ENCODE data around the gene F7.

F7 gene

GRCh38 chr13:113064000-113064533 is 41.5 kb upstream of the F7 start:
- no peaks in the 10 kb centered on the region for H3K9me3 ChIP-seq (ENCODE audit: control insufficient read depth, low read length)
- H3K4me3 ChIP-seq (ENCODE audit: low read length) = no peak overlapping the region
- no peak overlapping the region for H3K9ac ChIP-seq (ENCODE audit: low read length)
- H3K27me3 ChIP-seq (ENCODE audit: control insufficient read depth, insufficient read depth, low read length) = no peaks in the 10 kb centered on the region
- H3K4me1 ChIP-seq (ENCODE audit: control insufficient read depth, insufficient read depth, low read length) = no peaks in the 10 kb centered on the region
- no peaks in the 10 kb centered on the region for H3K36me3 ChIP-seq (ENCODE audit: control insufficient read depth, insufficient read depth, low read length)

GRCh38 chr13:113064534-113065405 is 40.8 kb upstream of the F7 start:
- Histone ChIP-seq H3K27me3 (ENCODE audit: control insufficient read depth, insufficient read depth, low read length) (no peaks in the 10 kb centered on the region), H3K36me3 (ENCODE audit: control insufficient read depth, insufficient read depth, low read length) (no peaks in the 10 kb centered on the region)

GRCh38 chr13:113065406-113066141 is 40.0 kb upstream of the F7 start:
- H3K4me3 ChIP-seq (ENCODE audit: low read length) = no peak overlapping the region
- no peaks in the 10 kb centered on the region for H3K36me3 ChIP-seq (ENCODE audit: control insufficient read depth, insufficient read depth, low read length)
- H3K9me3 ChIP-seq (ENCODE audit: control insufficient read depth, low read length) = no peaks in the 10 kb centered on the region

More at GRCh38 chr13:113064534-113065405, 40.8 kb upstream of the F7 start:
- no peak overlapping the region for H3K9ac ChIP-seq (ENCODE audit: low read length)
- no peaks in the 10 kb centered on the region for H3K9me3 ChIP-seq (ENCODE audit: control insufficient read depth, low read length)
- H3K4me1 ChIP-seq (ENCODE audit: control insufficient read depth, insufficient read depth, low read length) = no peaks in the 10 kb centered on the region
- no peak overlapping the region for H3K4me3 ChIP-seq (ENCODE audit: low read length)

GRCh38 chr13:113066142-113066455 is 39.5 kb upstream of the F7 start:
- no peaks in the 10 kb centered on the region for H3K27me3 ChIP-seq (ENCODE audit: control insufficient read depth, insufficient read depth, low read length)
- no peaks in the 10 kb centered on the region for H3K36me3 ChIP-seq (ENCODE audit: control insufficient read depth, insufficient read depth, low read length)
- no peak overlapping the region for H3K9ac ChIP-seq (ENCODE audit: low read length)
- no peaks in the 10 kb centered on the region for H3K9me3 ChIP-seq (ENCODE audit: control insufficient read depth, low read length)
- no peak overlapping the region for H3K4me3 ChIP-seq (ENCODE audit: low read length)
- no peaks in the 10 kb centered on the region for H3K4me1 ChIP-seq (ENCODE audit: control insufficient read depth, insufficient read depth, low read length)

More at GRCh38 chr13:113065406-113066141, 40.0 kb upstream of the F7 start:
- Histone ChIP-seq H3K9ac (ENCODE audit: low read length) (no peak overlapping the region), H3K27me3 (ENCODE audit: control insufficient read depth, insufficient read depth, low read length) (no peaks in the 10 kb centered on the region), H3K4me1 (ENCODE audit: control insufficient read depth, insufficient read depth, low read length) (no peaks in the 10 kb centered on the region)

- Histone ChIP-seq H3K27me3 (ENCODE audit: control insufficient read depth, insufficient read depth, low read length) (no peaks in the 10 kb centered on the region), H3K4me1 (ENCODE audit: control insufficient read depth, insufficient read depth, low read length) (no peaks in the 10 kb centered on the region), H3K9ac (ENCODE audit: low read length) (no peak overlapping the region), H3K36me3 (ENCODE audit: control insufficient read depth, insufficient read depth, low read length) (no peaks in the 10 kb centered on the region), H3K9me3 (ENCODE audit: control insufficient read depth, low read length) (no peaks in the 10 kb centered on the region), H3K4me3 (ENCODE audit: low read length) (no peak overlapping the region)
Measured at GRCh38 chr13:113066746-113067145, 38.8 kb upstream of the F7 start.

- Histone ChIP-seq H3K36me3 (ENCODE audit: control insufficient read depth, insufficient read depth, low read length) (no peaks in the 10 kb centered on the region), H3K27me3 (ENCODE audit: control insufficient read depth, insufficient read depth, low read length) (no peaks in the 10 kb centered on the region), H3K4me1 (ENCODE audit: control insufficient read depth, insufficient read depth, low read length) (no peaks in the 10 kb centered on the region), H3K9ac (ENCODE audit: low read length) (no peak overlapping the region), H3K9me3 (ENCODE audit: control insufficient read depth, low read length) (no peaks in the 10 kb centered on the region), H3K4me3 (ENCODE audit: low read length) (no peak overlapping the region)
Measured at GRCh38 chr13:113069861-113070805, 35.5 kb upstream of the F7 start.

- Histone ChIP-seq H3K36me3 (ENCODE audit: control insufficient read depth, insufficient read depth, low read length) (no peaks in the 10 kb centered on the region), H3K27me3 (ENCODE audit: control insufficient read depth, insufficient read depth, low read length) (no peaks in the 10 kb centered on the region), H3K9ac (ENCODE audit: low read length) (no peak overlapping the region), H3K4me1 (ENCODE audit: control insufficient read depth, insufficient read depth, low read length) (no peaks in the 10 kb centered on the region), H3K9me3 (ENCODE audit: control insufficient read depth, low read length) (no peaks in the 10 kb centered on the region), H3K4me3 (ENCODE audit: low read length) (no peak overlapping the region)
Measured at GRCh38 chr13:113070855-113071254, 34.7 kb upstream of the F7 start.

GRCh38 chr13:113072376-113072775 is 33.2 kb upstream of the F7 start:
- H3K27me3 ChIP-seq (ENCODE audit: control insufficient read depth, insufficient read depth, low read length) = no peaks in the 10 kb centered on the region
- no peak overlapping the region for H3K4me3 ChIP-seq (ENCODE audit: low read length)
- no peaks in the 10 kb centered on the region for H3K9me3 ChIP-seq (ENCODE audit: control insufficient read depth, low read length)
- no peaks in the 10 kb centered on the region for H3K4me1 ChIP-seq (ENCODE audit: control insufficient read depth, insufficient read depth, low read length)
- no peak overlapping the region for H3K9ac ChIP-seq (ENCODE audit: low read length)
- peaks cover 6% of the 10 kb centered on the region for H3K36me3 ChIP-seq (ENCODE audit: control insufficient read depth, insufficient read depth, low read length)

- no peak overlapping the region for H3K9ac ChIP-seq (ENCODE audit: low read length)
- no peaks in the 10 kb centered on the region for H3K27me3 ChIP-seq (ENCODE audit: control insufficient read depth, insufficient read depth, low read length)
- H3K4me1 ChIP-seq (ENCODE audit: control insufficient read depth, insufficient read depth, low read length) = no peaks in the 10 kb centered on the region
- H3K36me3 ChIP-seq (ENCODE audit: control insufficient read depth, insufficient read depth, low read length) = peaks cover 6% of the 10 kb centered on the region
- no peak overlapping the region for H3K4me3 ChIP-seq (ENCODE audit: low read length)
- no peaks in the 10 kb centered on the region for H3K9me3 ChIP-seq (ENCODE audit: control insufficient read depth, low read length)
Measured at GRCh38 chr13:113073942-113074341, 31.6 kb upstream of the F7 start.

GRCh38 chr13:113074401-113074800 is 31.2 kb upstream of the F7 start:
- H3K27me3 ChIP-seq (ENCODE audit: control insufficient read depth, insufficient read depth, low read length) = no peaks in the 10 kb centered on the region
- H3K4me1 ChIP-seq (ENCODE audit: control insufficient read depth, insufficient read depth, low read length) = no peaks in the 10 kb centered on the region
- H3K9ac ChIP-seq (ENCODE audit: low read length) = no peak overlapping the region
- no peaks in the 10 kb centered on the region for H3K9me3 ChIP-seq (ENCODE audit: control insufficient read depth, low read length)
- H3K4me3 ChIP-seq (ENCODE audit: low read length) = no peak overlapping the region
- H3K36me3 ChIP-seq (ENCODE audit: control insufficient read depth, insufficient read depth, low read length) = peaks cover 6% of the 10 kb centered on the region

- no peaks in the 10 kb centered on the region for H3K9me3 ChIP-seq (ENCODE audit: control insufficient read depth, low read length)
- peaks cover 6% of the 10 kb centered on the region for H3K36me3 ChIP-seq (ENCODE audit: control insufficient read depth, insufficient read depth, low read length)
- H3K4me3 ChIP-seq (ENCODE audit: low read length) = no peak overlapping the region
- no peak overlapping the region for H3K9ac ChIP-seq (ENCODE audit: low read length)
- H3K27me3 ChIP-seq (ENCODE audit: control insufficient read depth, insufficient read depth, low read length) = no peaks in the 10 kb centered on the region
- H3K4me1 ChIP-seq (ENCODE audit: control insufficient read depth, insufficient read depth, low read length) = no peaks in the 10 kb centered on the region
Measured at GRCh38 chr13:113074876-113075275, 30.7 kb upstream of the F7 start.

Data from mucosa of stomach (tissue), 1 donor.